Measurements from ENCODE around the gene IL10RA. TPM values are rescaled to one million over a fixed set of nuclear protein-coding genes. Genes with fewer than 3 reads are reported as not detected.
A peak's percentile ranks its signal among the peaks of the same experiment; 100 is the strongest.

IL10RA gene
- total RNA-seq, 2 donors from 2014 or later: 7.3 to 10.2 TPM

- no peaks in the 10 kb centered on the region for H3K27me3 ChIP-seq
- ATAC-seq (no peak), DNase-seq (peak in 1 of 4 donors; percentile 76)
- H3K9me3 ChIP-seq: no peaks in the 10 kb centered on the region
- H3K36me3 ChIP-seq (replicated peaks in 1 of 2; ENCODE audit: insufficient read depth in 1 of 2, low read depth in 2 of 2): no peaks in the 10 kb centered on the region
- no peaks in the 10 kb centered on the region for H3K4me1 ChIP-seq
- TF ChIP-seq POLR2A (IDR thresholded peaks at IDR 0.05) (peak in 1 of 3 donors; percentile 17), CTCF (IDR thresholded peaks at IDR 0.05) (no peak)
- intact Hi-C loops (cut with DNase I): no loop called here
- H3K27ac ChIP-seq: peak overlapping the region in 2 of 4 donors; percentile 28 to 73
- 72 to 79% methylated on average over 16 to 18 of the region's 21 CpGs for WGBS, 2 donors
- H3K4me3 ChIP-seq: no peak overlapping the region
These were observed 24.7 kb downstream of the IL10RA start for GRCh38 chr11:118010738-118011461.

DNA sequence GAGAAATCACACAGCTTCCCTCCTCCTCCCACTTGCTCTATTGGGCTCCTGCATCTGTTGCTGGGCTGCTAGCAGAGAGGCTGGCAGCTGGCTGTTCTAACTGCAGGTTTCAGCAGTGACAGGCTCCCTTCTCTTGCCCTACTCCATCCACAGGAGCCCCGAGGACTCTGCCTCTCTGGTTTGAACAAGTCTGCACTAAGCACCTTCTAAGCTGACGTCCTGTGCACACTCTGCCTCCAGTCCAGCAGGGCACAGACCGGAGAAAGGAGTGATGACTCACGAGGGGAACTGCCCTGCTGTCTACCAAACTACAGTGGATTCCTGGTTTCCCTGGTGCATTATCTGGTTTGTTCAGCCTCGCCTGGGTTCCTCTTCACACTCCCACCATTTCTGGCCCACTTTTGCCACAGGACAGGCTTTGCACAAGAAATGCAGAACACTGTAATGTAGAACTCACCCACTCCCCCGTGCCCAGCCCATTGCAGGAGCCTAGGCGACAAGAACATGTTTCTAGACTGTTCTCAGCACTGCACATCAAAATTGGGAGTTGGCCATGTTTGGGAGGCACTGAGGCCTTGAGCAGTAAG lies 26.0 kb downstream of the IL10RA start:
- no peaks in the 10 kb centered on the region for H3K36me3 ChIP-seq (replicated peaks in 1 of 2; ENCODE audit: insufficient read depth in 1 of 2, low read depth in 2 of 2)
- WGBS, 2 donors: 54 to 62% methylated on average over 6 to 7 of the region's 7 CpGs
- TF ChIP-seq POLR2A (IDR thresholded peaks at IDR 0.05) (peak in 1 of 3 donors; percentile 37), CTCF (IDR thresholded peaks at IDR 0.05) (no peak)

GRCh38 chr11:118014022-118014421 lies 27.8 kb downstream of the IL10RA start:
- peaks cover 0 to 7% (median 0%) of the 10 kb centered on the region in 3 donors for H3K9me3 ChIP-seq
- DNase-seq (no peak), ATAC-seq (no peak)
- H3K4me3 ChIP-seq: no peak overlapping the region
- no peak for TF ChIP-seq CTCF (IDR thresholded peaks at IDR 0.05)
- no peaks in the 10 kb centered on the region for H3K36me3 ChIP-seq (replicated peaks in 1 of 2; ENCODE audit: insufficient read depth in 1 of 2, low read depth in 2 of 2)
- intact Hi-C loops (cut with DNase I): no loop called here
- H3K27me3 ChIP-seq: no peaks in the 10 kb centered on the region
- H3K27ac ChIP-seq: no peak overlapping the region
- no peaks in the 10 kb centered on the region for H3K4me1 ChIP-seq
- WGBS, 2 donors: 85 to 94% methylated on average over 3 of the region's 3 CpGs

More for the DNA sequence above, 26.0 kb downstream of the IL10RA start:
- H3K27ac ChIP-seq: peak overlapping the region in 2 of 4 donors; percentile 4 to 73
- DNase-seq (peak in 2 of 4 donors; percentile 28 to 67), ATAC-seq (no peak)
- H3K9me3 ChIP-seq: no peaks in the 10 kb centered on the region
- H3K27me3 ChIP-seq: no peaks in the 10 kb centered on the region
- intact Hi-C loops (cut with DNase I): no loop called here
- H3K4me1 ChIP-seq: no peaks in the 10 kb centered on the region
- no peak overlapping the region for H3K4me3 ChIP-seq

DNA sequence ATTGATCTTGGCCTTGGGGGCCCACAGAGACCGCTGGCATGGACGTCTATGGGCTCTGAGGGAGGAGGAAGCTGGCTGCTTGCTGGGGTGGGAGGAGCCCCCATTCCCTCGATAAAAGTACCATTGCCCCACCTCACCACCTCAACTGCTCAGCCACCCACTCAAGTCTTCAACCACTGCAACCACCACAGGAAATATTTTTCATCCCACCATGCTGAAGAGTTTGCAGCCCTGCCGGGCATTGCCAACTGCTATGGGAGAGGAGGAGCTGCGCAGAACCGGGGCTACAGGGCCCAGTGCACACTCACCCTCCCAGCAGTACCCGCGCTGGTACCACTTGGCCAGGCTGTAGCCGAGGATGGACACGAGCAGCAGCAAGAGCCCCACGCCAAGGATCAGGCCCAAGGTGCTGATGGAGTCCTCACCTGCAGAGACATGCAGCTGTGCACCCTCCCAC lies 29.2 kb downstream of the IL10RA start:
- WGBS, 2 donors: 64 to 73% methylated on average over 10 to 11 of the region's 11 CpGs
- Histone ChIP-seq H3K36me3 (replicated peaks in 1 of 2; ENCODE audit: insufficient read depth in 1 of 2, low read depth in 2 of 2) (no peaks in the 10 kb centered on the region), H3K4me1 (no peaks in the 10 kb centered on the region), H3K27me3 (no peaks in the 10 kb centered on the region), H3K4me3 (no peak overlapping the region), H3K9me3 (peaks cover 0 to 7% (median 0%) of the 10 kb centered on the region in 3 donors), H3K27ac (no peak overlapping the region)
- DNase-seq (no peak), ATAC-seq (no peak)
- no peak for TF ChIP-seq CTCF (IDR thresholded peaks at IDR 0.05)
- intact Hi-C loops (cut with DNase I): no loop called here

Measured in body of pancreas (tissue), 4 donors.